Neural cell (in vitro differentiated cells): Measurements from ENCODE around the gene SSMEM1.

Source experiments
- EP300 ChIP-seq: fragments of 450-650 bp; conservative IDR thresholded peaks from 2 replicates; pipeline ENCODE4 v1.6.1; 2014; ENCODE audit warnings: antibody characterized with exemption, mild to moderate bottlenecking, moderate library complexity; ENCODE audit not compliant: poor library complexity, severe bottlenecking
- EZH2 ChIP-seq: fragments of 200-600, 300-800 bp; shearing (Covaris generic), sonication (generic); IDR thresholded peaks from 2 replicates; pipeline ENCODE4 v1.6.1; 2014; ENCODE audit warnings: antibody characterized with exemption, low read length, borderline replicate concordance, mild to moderate bottlenecking; ENCODE audit not compliant: insufficient read depth, poor library complexity, severe bottlenecking
- POLR2AphosphoS5 ChIP-seq: IDR thresholded peaks from 2 replicates; pipeline ENCODE4 v1.6.1; 2012
- RAD21 ChIP-seq: fragments of 450-650 bp; conservative IDR thresholded peaks from 2 replicates; pipeline ENCODE4 v1.6.1; 2014; ENCODE audit warnings: antibody characterized with exemption, mild to moderate bottlenecking, moderate library complexity
- TF ChIP-seq, protein P1 (sequence below): fragments of 450-650 bp; IDR thresholded peaks from 2 replicates; pipeline ENCODE4 v1.5.1; 2014; ENCODE audit warnings: antibody characterized with exemption, mild to moderate bottlenecking, moderate library complexity; ENCODE audit not compliant: poor library complexity, severe bottlenecking

- TF ChIP-seq, protein P1, sequence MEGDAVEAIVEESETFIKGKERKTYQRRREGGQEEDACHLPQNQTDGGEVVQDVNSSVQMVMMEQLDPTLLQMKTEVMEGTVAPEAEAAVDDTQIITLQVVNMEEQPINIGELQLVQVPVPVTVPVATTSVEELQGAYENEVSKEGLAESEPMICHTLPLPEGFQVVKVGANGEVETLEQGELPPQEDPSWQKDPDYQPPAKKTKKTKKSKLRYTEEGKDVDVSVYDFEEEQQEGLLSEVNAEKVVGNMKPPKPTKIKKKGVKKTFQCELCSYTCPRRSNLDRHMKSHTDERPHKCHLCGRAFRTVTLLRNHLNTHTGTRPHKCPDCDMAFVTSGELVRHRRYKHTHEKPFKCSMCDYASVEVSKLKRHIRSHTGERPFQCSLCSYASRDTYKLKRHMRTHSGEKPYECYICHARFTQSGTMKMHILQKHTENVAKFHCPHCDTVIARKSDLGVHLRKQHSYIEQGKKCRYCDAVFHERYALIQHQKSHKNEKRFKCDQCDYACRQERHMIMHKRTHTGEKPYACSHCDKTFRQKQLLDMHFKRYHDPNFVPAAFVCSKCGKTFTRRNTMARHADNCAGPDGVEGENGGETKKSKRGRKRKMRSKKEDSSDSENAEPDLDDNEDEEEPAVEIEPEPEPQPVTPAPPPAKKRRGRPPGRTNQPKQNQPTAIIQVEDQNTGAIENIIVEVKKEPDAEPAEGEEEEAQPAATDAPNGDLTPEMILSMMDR = no peak
- no peak for TF ChIP-seq POLR2AphosphoS5
- no peak for TF ChIP-seq RAD21
- no peak for TF ChIP-seq EP300
- no peak for TF ChIP-seq EZH2
These were observed 21.3 kb downstream of the SSMEM1 start for GRCh38 chr7:130228840-130229502.
